HG03103 (cell line): ENCODE results near the gene UBE3C.

Source experiments
- ATAC-seq: cut with Tn5 transposase; IDR thresholded peaks from one replicate; pipeline ENCODE4 v1.9.1; 2021; ENCODE audit warnings: low read depth; ENCODE audit not compliant: unreplicated experiment

UBE3C gene

DNA sequence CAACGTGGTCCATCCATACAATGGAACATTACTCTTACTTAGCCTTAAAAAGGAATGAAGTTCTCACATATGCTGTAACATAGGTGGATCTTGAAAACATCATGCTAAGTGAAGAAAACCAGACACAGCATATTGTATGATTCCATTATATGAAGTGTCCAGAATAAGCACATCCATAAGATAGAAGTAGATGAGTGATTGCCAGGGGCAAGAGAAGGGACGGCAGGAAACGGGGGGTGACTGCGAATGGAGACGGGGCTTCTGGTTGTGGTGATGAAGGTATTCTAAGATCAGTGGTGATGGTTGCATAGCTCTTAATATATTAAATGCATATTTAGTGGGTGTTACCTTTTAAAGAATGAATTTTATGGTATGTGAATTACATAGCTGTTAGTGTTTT, 29.8 kb downstream of the UBE3C start:
- no peak for ATAC-seq

DNA sequence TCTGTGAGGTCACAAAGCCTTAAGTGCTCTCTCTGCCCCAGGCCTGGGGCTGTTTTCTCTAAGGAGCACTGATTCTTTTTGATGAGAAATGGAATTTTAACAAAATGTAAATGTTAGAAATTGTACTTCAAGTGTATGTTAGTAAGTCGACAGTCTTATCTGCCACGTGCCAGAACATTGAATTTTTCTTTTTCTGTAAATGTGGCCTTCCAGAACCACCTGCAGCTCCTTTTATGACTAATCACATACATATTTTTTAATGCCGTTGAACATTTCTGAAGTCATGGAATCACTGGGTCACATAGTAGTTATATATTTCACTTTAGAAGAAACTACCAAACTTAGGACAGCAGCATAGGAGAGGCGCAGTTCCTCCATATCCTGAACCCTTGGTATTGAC, 38.0 kb downstream of the UBE3C start:
- ATAC-seq = no peak

DNA sequence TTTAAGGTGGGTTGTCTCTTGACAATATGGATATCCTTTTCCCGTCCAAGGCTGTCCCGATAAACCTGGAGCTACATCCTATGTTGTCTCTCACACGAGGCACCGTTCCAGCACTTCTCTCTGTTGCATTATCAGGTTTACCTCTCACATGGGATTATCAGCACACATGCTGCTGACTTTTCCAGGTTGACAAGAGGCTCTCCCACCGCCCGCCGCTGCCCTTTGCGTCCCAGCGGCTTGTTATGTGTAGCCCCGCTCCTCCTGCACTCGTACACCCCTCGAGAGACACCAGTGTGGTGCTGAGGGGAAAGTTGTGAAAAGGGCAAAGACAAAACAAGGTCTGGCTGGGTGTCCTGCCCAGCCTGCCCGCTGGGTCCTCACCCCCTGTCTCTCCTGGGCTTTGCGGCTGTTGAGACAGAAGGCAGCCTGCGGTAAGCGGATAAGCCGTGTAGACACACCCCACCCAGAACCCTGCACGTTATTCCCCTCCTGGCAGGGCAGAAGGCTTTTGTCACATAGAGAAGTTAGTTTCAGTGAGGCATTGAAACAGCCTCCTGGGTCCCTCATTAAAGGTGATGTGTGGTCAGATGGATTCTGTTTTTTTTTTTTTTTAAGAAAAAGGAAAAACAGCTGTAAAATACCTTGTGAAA, 38.7 kb downstream of the UBE3C start:
- no peak for ATAC-seq

DNA sequence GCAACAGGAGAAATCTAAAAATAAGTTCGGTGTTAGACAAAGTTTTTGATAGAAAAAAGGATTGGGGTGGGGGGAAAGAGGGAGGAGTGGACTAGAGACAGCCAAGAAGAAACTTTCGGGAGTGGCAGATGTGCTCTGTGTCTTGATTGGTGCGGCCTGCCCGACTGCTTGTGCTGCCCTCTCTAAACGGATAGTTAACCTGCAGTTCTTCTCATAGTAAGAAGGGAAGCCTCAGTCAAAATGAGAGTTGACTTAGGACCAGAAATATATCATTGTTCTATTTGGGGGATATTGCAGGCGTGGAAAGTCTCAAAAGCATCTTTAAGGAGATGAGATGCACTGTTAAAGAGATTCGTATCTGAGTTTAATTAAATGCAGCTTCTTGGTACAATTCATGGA, 39.3 kb downstream of the UBE3C start:
- ATAC-seq = no peak

DNA sequence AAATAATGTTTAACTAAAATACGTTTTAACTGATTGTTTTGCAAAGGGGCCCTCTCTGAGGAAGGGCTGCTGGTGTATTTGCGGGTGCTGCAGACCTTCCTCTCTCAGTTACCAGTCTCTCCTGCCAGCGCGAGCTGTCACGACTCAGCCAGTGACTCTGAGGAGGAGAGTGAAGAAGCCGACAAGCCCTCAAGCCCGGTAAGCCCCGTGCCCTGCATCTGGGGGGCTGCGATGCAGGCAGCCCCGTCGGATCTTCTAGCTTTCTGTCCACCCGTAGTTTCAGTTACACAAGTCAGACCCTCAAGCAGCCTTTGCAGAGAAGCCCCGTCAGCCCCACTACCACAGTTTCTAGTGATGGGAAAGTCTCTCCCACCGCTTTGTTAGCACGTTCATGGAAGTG, 45.1 kb downstream of the UBE3C start:
- no peak for ATAC-seq

DNA sequence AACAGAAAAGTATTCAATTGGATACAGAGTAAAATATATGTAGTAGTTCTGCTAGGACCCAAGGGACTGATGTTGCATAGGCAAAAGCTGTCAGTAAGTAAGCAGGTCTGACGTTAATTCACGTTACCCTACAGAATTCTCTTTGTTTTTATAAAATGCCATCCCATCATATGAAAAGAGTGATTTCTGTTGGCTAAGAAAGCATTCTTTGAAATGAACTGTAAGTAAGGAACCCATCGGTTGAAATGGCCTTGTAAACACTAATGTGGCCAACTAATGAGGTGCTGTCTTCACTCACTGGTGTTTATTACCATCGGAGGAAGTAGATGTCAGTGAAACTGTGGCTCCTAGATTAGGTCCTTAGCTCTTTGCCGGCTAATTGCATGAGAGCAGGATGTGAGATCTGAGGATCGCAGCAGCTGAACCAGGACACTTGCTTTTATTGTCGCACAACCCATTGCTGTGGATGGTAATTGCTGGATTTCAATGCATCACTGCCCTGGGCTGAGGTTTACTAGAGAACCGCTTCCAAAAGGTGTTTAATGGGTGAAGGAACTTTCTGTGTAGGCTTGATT, 49.5 kb downstream of the UBE3C start:
- ATAC-seq = no peak

DNA sequence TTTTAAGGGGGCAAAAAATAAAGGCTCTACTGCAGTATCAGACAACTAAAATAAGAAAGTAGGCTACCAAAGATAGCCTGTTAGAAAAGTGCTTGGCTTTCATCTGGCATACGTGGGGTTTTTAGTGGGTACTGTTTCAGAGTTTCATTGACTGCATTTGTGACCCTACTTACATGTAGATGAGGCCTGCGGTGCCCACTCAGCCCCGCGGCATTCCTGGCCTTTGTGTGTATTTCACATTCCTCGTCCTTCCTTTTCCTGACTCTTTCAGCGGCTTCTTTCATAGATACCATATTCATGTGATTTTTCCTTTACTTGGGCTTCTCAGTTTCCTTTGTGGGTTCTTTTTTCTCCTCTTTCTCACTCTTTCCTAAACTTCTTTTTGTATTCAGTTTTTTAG, 50.7 kb downstream of the UBE3C start:
- ATAC-seq = no peak

DNA sequence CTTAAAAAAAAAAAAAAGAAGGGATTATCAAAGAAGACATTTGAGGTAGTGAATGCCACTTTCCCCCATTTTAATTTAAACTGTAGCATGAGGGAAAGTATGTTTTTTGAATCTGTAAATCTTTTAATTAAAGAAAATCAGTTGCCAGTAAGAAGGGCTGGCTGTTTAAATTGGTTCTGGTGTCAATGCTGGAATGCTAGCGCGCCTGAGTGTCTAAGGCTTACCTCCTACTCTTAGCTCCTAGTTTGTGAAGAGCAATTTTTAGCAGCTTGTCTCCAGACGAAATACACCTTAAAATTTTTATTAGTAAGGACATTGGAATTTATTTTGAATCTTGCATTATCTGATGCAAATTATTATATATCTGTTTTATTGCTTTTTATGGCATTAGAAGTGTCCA, 54.1 kb downstream of the UBE3C start:
- no peak for ATAC-seq

DNA sequence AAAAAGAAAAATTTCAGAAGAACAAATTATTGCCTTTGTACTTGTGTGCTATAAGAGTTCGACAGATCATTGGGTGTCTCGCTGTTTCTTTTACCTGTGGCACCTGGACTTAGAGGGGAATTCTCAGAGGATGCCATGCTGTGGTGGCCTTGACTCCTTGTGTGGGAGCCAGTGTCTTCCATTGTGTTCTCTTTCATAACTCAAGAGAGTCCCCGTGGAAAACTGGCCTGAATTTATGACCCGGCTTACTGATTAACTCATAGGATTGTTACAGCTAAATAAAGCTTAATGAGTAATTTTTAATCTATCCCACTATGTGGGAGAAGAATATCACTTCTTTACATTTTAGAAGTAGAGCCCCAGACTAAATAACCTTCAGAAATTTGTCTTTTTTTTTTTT, 54.5 kb downstream of the UBE3C start:
- no peak for ATAC-seq

DNA sequence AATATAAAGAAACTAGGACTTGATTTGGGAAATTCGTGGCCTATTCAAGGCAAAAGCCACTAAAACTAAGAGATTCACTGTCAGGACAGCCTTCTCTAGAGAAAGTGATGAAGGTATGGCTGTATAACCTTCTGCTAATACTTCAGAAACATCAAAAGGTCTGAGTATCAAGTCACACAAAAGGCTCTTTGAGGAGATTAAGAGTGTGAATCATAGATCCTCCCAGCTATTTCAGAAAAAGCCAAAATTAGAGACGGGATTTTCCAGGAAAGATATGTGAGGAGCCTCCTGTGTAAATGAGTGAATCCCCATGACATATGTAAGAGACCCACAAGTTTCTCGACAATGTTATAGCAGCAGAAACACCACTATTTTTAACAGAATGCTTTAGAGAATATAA, 56.2 kb downstream of the UBE3C start:
- ATAC-seq = no peak

DNA sequence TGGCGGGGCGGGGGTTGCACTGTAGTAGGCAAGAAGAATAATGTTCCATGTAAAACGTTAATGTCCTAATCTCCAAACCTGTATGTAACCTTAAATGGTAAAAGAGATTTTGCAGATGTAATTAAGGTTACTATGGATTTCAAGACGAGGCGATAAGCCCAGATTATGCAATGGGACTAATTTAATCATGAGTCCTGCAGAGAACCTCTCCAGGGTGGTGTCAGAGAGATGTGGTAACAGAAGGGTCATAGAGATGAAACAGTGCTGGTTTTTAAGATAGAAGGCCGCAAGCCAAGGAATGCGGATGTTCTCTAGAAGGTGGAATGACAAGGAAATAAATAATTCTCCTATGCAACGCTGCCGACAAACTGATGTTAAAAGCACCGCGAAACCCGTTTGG, 57.1 kb downstream of the UBE3C start:
- no peak for ATAC-seq

DNA sequence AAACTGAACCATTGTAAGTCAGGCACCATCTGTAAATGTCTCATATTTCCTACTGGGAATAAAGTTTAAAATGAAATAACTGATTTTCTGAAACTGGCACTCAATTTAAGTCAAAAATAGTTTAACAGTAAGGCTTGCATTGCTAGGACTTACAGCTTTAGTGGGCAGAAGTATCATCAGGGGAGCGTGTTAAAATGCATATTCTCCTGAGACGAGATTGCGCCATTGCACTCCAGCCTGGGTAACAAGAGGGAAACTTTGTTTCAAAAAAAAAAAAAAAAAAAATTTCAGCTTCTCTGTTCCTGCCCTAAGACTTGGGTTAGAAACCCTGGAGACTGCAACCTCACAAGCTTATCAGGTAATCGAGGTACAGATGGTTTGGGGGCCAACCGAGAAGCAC, 65.4 kb downstream of the UBE3C start:
- no peak for ATAC-seq

DNA sequence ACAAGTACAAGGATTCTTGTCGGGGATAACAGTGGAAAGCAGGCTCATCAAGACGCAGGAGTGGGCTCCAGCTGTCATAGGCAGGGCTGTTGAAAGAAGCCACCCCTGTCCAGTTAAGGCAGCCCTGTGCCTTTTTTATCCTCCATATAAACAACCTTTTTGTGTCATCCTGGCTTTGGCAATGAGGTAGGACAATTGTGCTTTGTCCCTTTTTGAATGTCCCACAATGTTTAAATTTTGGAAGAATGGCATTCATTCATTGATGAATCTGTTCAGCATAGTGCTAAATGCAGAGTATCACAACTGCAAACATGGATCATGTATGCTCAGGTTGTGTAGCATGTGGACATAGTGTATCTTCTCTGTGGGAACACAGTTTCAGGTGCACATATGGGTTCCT, 66.7 kb downstream of the UBE3C start:
- ATAC-seq = no peak

DNA sequence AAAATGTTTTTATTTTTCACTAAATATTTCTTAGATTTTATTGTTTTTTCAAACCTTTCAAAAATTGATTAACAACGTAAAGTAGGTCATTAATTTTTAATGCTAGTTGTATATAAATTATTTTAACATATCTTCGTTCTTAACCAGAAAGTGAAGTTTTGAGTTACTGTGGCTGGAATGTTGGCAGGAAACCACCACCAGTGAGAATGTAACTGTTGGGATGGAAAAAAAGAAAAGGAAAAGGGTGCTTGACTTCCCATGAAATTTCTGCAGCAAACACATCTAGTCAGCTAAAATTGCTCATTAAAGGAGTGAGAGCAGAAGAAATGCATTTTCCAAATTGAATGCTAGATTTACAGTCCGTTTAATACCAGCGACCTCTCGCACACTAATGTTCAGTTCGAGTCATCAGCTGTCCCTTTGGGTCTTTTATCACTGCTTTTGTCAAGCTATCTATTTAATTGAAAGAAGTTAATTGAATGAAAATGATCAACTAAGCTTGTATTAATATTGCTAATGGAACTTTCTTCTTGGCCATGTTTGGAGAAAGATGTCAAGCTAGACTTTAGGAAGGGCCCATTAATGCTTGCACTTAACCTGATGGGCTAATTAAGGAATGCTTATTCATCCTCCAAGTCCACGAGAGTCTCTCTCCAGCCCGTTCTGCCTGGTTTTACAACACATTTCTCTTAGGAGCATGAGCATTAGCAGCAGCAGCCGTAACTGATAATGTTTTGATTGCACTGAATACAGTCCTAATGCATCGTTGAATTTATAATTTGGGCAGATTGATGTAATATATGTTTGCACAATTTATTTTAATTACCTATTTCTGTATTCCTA, 70.1 kb downstream of the UBE3C start:
- ATAC-seq = no peak

DNA sequence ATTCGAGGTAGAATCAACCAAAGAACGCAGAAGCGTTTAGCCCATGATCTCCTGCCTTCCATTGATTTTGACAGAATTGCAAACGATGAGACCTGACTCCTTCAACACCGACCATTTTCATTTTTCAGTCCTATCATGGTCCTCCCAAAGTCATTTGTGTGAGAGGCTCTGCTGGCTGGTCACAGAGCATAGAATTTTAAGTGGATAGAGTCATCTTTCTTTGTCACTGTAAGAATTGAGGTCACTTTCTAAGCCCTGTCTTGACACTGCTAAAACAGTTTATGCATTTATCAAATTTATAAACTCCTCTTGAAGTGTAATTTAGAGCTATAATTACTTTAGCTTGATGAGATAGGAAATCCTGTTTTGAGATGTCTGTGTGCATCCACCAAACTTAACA, 72.0 kb downstream of the UBE3C start:
- ATAC-seq = no peak

DNA sequence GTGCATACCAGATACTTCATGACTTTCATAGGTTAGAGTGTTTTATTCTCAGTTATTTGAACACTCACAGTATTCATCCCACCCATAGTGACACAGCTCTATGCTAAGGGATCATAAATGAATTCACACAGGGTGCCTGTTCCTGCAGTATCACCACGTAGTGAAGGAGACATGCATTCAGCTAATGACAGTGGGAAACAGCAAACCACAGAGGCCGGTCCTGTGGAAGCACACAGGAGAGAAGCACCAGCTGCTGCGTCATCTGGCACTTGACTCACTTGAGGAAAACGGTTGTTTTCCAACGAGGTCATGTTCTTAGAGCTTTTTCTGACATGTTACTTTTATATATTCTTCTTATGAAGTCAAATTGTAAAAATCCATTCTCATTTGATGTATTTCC, 73.0 kb downstream of the UBE3C start:
- no peak for ATAC-seq

DNA sequence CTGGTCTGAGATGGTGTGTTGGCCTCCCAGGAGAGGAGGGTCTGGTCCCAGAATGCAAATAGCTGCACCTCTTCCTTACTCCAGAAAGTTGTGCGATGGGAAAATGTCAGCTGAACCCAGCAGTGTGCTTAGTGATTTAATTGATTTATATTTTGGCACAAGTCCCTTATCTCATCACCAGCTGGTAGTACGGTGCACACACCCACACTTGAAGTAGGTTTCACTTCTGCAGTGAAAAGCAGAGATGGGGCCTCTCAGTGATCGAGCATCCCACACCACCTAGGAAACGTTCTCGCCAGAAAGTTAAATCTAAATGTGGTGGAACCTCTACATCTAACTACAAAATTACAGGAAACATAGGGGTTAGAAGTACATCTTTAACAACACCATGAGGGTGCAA, 80.4 kb downstream of the UBE3C start:
- ATAC-seq = peak; percentile 96

DNA sequence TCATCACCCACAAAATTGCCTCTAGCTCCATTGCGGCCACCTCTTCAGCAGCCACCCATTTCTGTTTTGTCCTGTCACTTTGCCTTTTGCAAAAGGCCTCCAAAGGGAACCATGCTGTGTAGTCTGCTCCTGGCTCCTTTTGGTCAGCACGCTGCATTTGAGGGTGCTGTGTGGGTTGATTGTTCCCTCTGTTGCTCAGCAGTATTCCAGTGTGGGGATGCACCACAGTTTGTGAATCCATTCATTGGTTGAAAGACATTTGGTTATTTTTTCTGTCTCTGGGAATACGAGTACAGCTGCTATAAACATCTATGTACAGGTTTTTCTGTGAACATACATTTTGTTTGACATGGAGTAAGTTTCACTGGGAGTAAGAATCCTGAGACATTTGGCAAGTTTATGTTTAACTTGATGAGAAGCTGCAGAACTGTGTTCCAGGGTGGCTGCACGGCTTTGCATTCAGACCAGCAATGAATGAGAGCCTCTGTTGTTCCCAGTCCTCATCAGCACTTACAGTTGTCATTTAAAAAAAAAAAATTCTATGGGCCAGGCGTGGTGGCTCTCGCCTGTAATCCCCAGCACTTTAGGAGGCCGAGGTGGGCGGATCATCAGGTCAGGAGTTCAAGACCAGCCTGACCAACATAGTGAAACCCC, 82.3 kb downstream of the UBE3C start:
- no peak for ATAC-seq

DNA sequence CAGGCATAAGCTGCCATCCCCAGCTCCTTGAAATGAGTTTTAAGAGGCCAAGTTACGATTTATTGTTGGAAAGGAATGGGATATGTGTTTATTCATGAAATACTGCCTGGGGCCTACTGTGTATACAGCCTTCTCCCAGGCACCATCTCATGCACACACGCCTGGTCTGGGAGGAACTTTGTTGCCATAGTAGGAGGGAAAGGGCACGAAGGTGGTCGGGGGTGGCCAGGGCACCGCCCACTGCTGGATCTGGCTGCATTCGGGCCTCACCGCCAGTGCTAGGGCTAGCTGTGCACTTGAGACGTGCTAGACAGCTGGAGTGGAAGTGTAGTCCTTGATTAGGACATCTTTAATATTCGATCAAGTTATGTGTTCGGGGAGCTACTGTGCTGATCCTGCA, 84.0 kb downstream of the UBE3C start:
- no peak for ATAC-seq

DNA sequence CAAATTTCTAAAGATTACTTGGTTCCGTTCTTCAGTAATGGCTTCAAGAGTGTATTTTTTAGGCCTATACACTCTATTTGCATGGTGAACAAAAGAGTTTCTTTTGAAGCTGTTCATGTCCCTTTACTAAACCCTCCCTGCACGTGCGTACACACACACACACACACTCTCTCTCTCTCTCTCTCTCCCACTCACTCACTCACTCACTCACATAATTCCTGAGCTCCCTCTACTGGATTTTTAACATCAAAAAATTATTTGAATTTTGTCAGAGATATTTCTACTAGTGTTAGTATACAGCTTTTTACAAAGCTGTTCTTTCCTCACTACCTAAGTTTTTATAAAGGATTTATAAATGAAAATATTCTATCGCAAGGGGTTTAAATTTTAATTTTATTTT, 85.9 kb downstream of the UBE3C start:
- no peak for ATAC-seq

DNA sequence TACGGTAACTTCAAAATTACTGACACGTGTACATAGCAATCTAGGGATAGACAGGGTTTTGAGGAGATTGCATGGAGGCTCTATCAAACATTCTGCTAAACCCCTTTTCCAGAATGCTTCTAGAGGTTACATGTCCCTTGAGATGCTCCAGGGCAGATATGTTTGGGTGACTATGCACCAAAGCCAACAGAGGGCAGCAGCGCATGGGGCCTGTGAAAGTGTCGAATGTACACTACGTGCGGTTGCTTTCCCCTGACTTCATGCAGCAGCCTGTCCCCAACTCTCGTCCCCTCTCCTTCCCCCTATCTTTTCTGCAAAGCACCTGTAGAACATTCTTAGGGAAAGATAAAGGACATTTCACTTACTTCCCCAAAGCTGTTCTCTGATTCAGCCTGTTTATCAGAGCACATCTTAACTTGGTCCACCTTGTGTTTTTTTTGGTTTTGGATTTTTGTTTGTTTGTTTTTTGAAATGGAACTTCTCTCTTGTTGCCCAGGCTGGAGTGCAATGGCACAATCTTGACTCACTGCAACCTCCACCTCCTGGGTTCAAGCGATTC, 90.2 kb downstream of the UBE3C start:
- ATAC-seq = no peak
